ENCODE results near the gene TRAP1. TPM values are rescaled to one million over a fixed set of nuclear protein-coding genes. Genes with fewer than 3 reads are reported as not detected.
A peak's percentile ranks its signal among the peaks of the same experiment; 100 is the strongest.

TRAP1 gene
- 219 and 221 TPM in 2 replicates for total RNA-seq (2014; rRNA removed; shearing (Covaris generic))

DNA sequence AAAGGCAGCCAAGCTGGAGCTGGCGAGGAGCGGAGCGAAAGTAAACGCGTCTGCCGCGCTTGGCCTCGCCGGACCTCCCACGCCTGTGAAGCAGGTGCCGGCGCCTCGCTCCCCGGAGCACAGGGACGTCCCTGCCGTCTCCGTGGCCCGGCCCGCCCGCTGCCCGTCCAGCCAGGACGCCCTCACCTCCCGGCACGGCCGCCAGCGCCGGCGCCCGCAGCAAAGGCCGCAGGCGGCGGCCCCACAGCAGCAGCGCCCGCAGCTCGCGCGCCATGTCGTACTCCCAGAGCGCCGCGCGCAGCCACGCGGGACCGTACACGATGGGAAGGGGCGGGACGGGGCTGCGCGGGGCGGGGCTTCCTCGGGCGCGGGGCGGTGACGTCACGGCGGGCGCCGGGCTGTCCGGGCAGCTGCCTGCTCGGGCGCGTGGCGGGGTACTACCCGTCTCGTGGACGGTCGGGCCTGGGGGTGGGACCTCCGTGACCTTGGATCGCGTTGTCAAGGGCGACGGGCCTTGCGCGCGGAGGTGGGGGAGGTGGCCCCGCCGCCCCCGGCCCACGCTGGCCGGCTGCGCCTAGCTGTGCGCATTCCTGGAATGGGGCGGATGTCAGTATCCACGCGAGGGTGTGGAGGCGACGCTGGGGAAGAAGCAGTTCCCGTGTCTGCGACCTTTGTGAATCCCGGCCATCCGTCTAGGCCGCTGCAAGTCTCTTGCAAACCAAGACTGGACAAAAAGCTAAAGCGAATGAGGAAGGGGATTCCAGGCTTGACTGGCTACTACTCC, at the start of gene TRAP1:
Gene TRAP1 (minus strand): TSS at position 290 of the 784 bp plus-strand sequence. CDS start 16 bp downstream, at position 274.
- peak; percentile 97 for DNase-seq

GRCh38 chr16:3766177-3766576, 48.9 kb upstream of the TRAP1 start:
- H3K36me3 ChIP-seq (replicated peaks; ENCODE audit: control insufficient read depth, insufficient read depth, low read length) = peaks cover 15% of the 10 kb centered on the region
- DNase-seq = no peak
- H3K27me3 ChIP-seq (ENCODE audit: control insufficient read depth, insufficient read depth, low read length) = no peaks in the 10 kb centered on the region
- no peak overlapping the region for H3K4me3 ChIP-seq (ENCODE audit: insufficient read depth, low read depth, low read length)

More for the DNA sequence above, at the start of gene TRAP1:
- Histone ChIP-seq H3K27me3 (ENCODE audit: control insufficient read depth, insufficient read depth, low read length) (no peaks in the 10 kb centered on the region), H3K4me3 (ENCODE audit: insufficient read depth, low read depth, low read length) (peak within 1 kb of the TSS; percentile 99), H3K36me3 (replicated peaks; ENCODE audit: control insufficient read depth, insufficient read depth, low read length) (peaks cover 2% of the 10 kb centered on the region)

GRCh38 chr16:3764409-3764808, 47.1 kb upstream of the TRAP1 start:
- H3K27me3 ChIP-seq (ENCODE audit: control insufficient read depth, insufficient read depth, low read length) = no peaks in the 10 kb centered on the region
- H3K36me3 ChIP-seq (replicated peaks; ENCODE audit: control insufficient read depth, insufficient read depth, low read length) = peaks cover 13% of the 10 kb centered on the region
- DNase-seq = no peak
- no peak overlapping the region for H3K4me3 ChIP-seq (ENCODE audit: insufficient read depth, low read depth, low read length)

DNA sequence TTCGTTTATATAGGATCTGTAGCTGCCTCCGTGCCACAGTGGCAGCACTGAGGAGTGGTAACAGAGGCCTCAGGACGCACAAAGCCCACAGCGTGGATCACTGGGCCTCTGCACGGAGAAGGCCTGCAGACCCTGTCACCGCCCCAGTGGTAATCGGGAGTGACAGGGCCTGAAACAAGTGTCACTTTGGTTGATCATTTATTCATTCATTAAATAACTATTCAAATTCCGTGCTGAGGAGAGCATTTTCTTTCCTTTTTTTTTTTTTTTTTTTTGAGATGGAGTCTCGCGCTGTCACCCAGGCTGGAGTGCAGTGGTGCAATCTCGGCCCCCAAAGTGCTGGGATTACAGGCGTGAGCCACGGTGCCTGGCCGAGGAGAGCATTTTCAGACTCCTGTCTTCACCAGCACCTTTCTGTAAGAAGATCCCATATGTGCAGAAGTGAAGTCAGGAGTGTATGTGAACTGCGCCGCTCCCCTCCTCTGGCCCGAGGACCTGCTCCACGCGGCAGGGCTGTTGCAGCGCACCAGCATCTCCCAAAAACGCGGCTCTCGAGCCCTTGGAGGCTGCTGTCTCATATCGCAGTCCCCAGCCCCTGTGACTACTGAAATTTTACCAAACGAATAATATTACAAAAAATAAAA, 44.9 kb upstream of the TRAP1 start:
- no peak for DNase-seq
- Histone ChIP-seq H3K27me3 (ENCODE audit: control insufficient read depth, insufficient read depth, low read length) (no peaks in the 10 kb centered on the region), H3K36me3 (replicated peaks; ENCODE audit: control insufficient read depth, insufficient read depth, low read length) (peaks cover 10% of the 10 kb centered on the region), H3K4me3 (ENCODE audit: insufficient read depth, low read depth, low read length) (no peak overlapping the region)

GRCh38 chr16:3761375-3762106, 44.2 kb upstream of the TRAP1 start:
- Histone ChIP-seq H3K4me3 (ENCODE audit: insufficient read depth, low read depth, low read length) (no peak overlapping the region), H3K27me3 (ENCODE audit: control insufficient read depth, insufficient read depth, low read length) (no peaks in the 10 kb centered on the region), H3K36me3 (replicated peaks; ENCODE audit: control insufficient read depth, insufficient read depth, low read length) (peaks cover 5% of the 10 kb centered on the region)
- no peak for DNase-seq

DNA sequence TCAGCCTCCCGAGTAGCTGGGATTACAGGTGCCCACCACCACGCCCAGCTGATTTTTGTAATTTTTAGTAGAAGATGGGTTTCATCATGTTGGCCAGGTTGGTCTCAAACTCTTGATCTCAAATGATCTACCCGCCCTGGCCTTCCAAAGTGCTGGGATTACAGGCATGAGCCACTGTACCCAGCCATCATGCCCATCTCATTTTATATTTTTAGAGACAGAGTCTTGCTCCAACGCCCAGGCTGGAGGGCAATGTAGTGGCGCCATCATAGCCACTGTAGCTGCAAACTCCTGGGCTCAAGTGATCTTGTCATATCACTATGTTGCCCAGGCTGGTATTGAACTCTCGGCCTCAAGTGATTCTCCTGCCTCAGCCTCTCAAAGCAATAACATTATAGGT, 43.2 kb upstream of the TRAP1 start:
- Histone ChIP-seq H3K4me3 (ENCODE audit: insufficient read depth, low read depth, low read length) (no peak overlapping the region), H3K36me3 (replicated peaks; ENCODE audit: control insufficient read depth, insufficient read depth, low read length) (peaks cover 6% of the 10 kb centered on the region), H3K27me3 (ENCODE audit: control insufficient read depth, insufficient read depth, low read length) (no peaks in the 10 kb centered on the region)
- no peak for DNase-seq

GRCh38 chr16:3759736-3760135, 42.4 kb upstream of the TRAP1 start:
- Histone ChIP-seq H3K27me3 (ENCODE audit: control insufficient read depth, insufficient read depth, low read length) (no peaks in the 10 kb centered on the region), H3K4me3 (ENCODE audit: insufficient read depth, low read depth, low read length) (no peak overlapping the region), H3K36me3 (replicated peaks; ENCODE audit: control insufficient read depth, insufficient read depth, low read length) (peaks cover 6% of the 10 kb centered on the region)
- no peak for DNase-seq

DNA sequence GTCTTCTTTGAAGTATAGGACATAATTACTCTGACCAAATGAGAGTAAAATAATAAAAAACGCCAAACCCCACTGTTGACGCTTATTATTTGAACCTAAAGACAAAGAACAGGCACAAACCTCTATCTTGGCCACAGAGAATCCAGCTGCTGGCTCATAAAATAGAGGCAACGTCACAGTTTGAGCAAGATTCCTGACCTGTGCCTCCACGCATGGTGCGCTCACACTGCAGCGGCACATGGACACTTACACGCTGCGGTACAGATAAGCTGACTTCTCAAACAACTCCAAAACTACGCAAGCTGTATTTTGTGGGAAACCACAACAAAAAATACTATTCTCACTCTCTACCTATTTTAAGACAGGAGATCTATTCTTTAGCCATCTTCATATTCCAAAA, 38.8 kb upstream of the TRAP1 start:
- no peak for DNase-seq
- Histone ChIP-seq H3K27me3 (ENCODE audit: control insufficient read depth, insufficient read depth, low read length) (no peaks in the 10 kb centered on the region), H3K4me3 (ENCODE audit: insufficient read depth, low read depth, low read length) (no peak overlapping the region), H3K36me3 (replicated peaks; ENCODE audit: control insufficient read depth, insufficient read depth, low read length) (peaks cover 6% of the 10 kb centered on the region)

DNA sequence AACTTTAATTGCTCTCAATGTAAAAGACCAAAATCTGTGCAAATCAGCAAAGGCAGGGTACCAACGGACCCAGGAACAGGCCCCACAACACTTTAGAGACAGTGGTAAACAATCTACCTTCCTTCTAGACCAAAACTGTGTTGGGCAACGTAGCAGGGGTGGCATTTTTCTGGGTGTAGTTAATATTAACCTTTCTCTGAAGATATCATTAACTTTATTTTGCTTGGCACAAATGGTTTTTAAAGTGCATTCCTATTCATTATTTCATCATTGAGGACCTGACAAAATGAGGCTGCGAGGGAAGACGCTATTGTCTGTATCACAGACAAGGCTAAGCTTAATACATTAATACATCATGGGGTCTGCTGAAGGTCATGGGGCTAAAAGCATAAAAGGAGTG, 37.9 kb upstream of the TRAP1 start:
- peaks cover 6% of the 10 kb centered on the region for H3K36me3 ChIP-seq (replicated peaks; ENCODE audit: control insufficient read depth, insufficient read depth, low read length)
- H3K27me3 ChIP-seq (ENCODE audit: control insufficient read depth, insufficient read depth, low read length) = no peaks in the 10 kb centered on the region
- DNase-seq = no peak
- H3K4me3 ChIP-seq (ENCODE audit: insufficient read depth, low read depth, low read length) = no peak overlapping the region

- H3K36me3 ChIP-seq (replicated peaks; ENCODE audit: control insufficient read depth, insufficient read depth, low read length) = peaks cover 6% of the 10 kb centered on the region
- no peaks in the 10 kb centered on the region for H3K27me3 ChIP-seq (ENCODE audit: control insufficient read depth, insufficient read depth, low read length)
- no peak for DNase-seq
- no peak overlapping the region for H3K4me3 ChIP-seq (ENCODE audit: insufficient read depth, low read depth, low read length)
These were observed 37.4 kb upstream of the TRAP1 start for GRCh38 chr16:3754772-3755171.

GRCh38 chr16:3754081-3754703, 36.9 kb upstream of the TRAP1 start:
- H3K4me3 ChIP-seq (ENCODE audit: insufficient read depth, low read depth, low read length) = no peak overlapping the region
- H3K27me3 ChIP-seq (ENCODE audit: control insufficient read depth, insufficient read depth, low read length) = no peaks in the 10 kb centered on the region
- peaks cover 6% of the 10 kb centered on the region for H3K36me3 ChIP-seq (replicated peaks; ENCODE audit: control insufficient read depth, insufficient read depth, low read length)
- no peak for DNase-seq

GRCh38 chr16:3752984-3753383, 35.7 kb upstream of the TRAP1 start:
- Histone ChIP-seq H3K36me3 (replicated peaks; ENCODE audit: control insufficient read depth, insufficient read depth, low read length) (peaks cover 6% of the 10 kb centered on the region), H3K4me3 (ENCODE audit: insufficient read depth, low read depth, low read length) (no peak overlapping the region), H3K27me3 (ENCODE audit: control insufficient read depth, insufficient read depth, low read length) (no peaks in the 10 kb centered on the region)
- no peak for DNase-seq

DNA sequence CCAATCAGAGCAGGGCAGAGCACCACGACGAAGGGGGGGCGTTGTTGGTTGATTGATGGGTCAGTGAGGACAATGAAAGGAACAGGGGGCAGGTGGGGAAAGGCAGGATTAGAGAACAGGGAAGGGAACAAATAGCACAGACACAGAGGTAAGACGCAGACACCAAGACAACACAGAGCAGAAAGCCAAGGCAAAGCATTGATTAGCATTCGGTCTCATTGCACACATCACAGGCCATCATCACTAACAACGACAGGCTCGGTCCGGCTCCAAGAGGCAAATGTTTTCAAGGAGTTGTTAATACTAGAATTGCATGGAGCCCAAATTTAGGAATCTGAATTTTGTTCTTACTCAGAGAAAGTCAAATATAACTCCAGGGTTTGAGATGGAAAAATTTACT, 34.6 kb upstream of the TRAP1 start:
- Histone ChIP-seq H3K36me3 (replicated peaks; ENCODE audit: control insufficient read depth, insufficient read depth, low read length) (peaks cover 4% of the 10 kb centered on the region), H3K4me3 (ENCODE audit: insufficient read depth, low read depth, low read length) (no peak overlapping the region), H3K27me3 (ENCODE audit: control insufficient read depth, insufficient read depth, low read length) (no peaks in the 10 kb centered on the region)
- no peak for DNase-seq

GRCh38 chr16:3748307-3748706, 31.0 kb upstream of the TRAP1 start:
- no peak for DNase-seq
- Histone ChIP-seq H3K36me3 (replicated peaks; ENCODE audit: control insufficient read depth, insufficient read depth, low read length) (peaks cover 13% of the 10 kb centered on the region), H3K4me3 (ENCODE audit: insufficient read depth, low read depth, low read length) (no peak overlapping the region), H3K27me3 (ENCODE audit: control insufficient read depth, insufficient read depth, low read length) (no peaks in the 10 kb centered on the region)
